Panc1 (cell line): ENCODE measurements around the gene HOTAIR.
A peak's percentile ranks its signal among the peaks of the same experiment; 100 is the strongest.

Experiments used
- POLR2AphosphoS5 ChIP-seq: IDR thresholded peaks from 2 replicates; pipeline ENCODE4 v1.6.1; 2012; ENCODE audit warnings: mild to moderate bottlenecking, low read depth, low read length, moderate library complexity
- SIN3A ChIP-seq: IDR thresholded peaks from 2 replicates; pipeline ENCODE4 v1.6.1; 2012; ENCODE audit warnings: low read depth, mild to moderate bottlenecking, low read length, moderate library complexity, borderline replicate concordance; ENCODE audit not compliant: insufficient read depth
- TF ChIP-seq, protein P1 (sequence below): fragments of 450-650 bp; IDR thresholded peaks from 2 replicates; pipeline ENCODE4 v1.5.1; 2017; ENCODE audit warnings: mild to moderate bottlenecking
- TF ChIP-seq, protein P2 (sequence below), 2 experiments: IDR thresholded peaks; 2 replicates each; pipeline ENCODE4 v1.6.1; 2011 to 2012; ENCODE audit warnings: low read depth in 2 of 2, control low read depth in 1 of 2, low read length in 1 of 2, mild to moderate bottlenecking in 1 of 2, moderate library complexity in 1 of 2; ENCODE audit not compliant: insufficient read depth in 1 of 2

DNA sequence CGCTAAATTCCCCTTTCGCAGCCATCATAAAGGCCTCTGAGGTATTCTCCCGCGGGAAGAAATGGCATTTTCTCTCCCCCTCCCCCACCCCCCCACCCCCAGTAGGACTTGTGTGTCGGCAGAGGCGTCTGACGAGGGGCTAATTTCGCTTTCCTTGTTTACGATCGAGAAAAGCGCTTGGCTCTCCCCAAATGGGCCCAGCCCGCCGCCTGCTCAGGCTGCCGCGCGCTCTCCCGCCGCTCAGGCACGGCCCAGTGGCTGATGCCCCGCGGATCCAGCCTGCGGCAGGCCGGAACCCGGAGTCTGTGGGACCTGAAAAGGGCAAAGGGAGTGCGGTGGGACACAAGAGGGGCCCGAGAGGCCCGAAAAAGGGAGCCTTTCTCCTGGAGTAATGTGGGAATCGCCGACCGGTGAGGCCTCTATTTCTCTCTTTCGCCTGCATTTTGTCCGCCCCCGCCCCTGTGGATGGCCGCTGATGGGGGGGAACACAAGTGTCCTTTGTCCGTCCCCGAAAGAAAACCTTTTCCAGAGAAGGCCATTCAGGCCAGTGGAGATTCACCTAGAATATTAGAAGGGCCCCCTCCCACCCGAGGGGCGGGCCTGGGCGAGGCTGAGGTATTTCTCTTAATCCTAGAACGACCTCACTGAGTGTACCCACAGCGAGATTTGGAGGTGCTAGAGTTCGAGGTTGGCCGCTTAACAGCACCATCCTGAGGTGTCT, 44.5 kb upstream of the HOTAIR start:
- TF ChIP-seq, protein P1, sequence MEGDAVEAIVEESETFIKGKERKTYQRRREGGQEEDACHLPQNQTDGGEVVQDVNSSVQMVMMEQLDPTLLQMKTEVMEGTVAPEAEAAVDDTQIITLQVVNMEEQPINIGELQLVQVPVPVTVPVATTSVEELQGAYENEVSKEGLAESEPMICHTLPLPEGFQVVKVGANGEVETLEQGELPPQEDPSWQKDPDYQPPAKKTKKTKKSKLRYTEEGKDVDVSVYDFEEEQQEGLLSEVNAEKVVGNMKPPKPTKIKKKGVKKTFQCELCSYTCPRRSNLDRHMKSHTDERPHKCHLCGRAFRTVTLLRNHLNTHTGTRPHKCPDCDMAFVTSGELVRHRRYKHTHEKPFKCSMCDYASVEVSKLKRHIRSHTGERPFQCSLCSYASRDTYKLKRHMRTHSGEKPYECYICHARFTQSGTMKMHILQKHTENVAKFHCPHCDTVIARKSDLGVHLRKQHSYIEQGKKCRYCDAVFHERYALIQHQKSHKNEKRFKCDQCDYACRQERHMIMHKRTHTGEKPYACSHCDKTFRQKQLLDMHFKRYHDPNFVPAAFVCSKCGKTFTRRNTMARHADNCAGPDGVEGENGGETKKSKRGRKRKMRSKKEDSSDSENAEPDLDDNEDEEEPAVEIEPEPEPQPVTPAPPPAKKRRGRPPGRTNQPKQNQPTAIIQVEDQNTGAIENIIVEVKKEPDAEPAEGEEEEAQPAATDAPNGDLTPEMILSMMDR: no peak
- TF ChIP-seq SIN3A (no peak), POLR2AphosphoS5 (peak; percentile 68; the same call in 1 of the 2 replicates)
- TF ChIP-seq, protein P2, sequence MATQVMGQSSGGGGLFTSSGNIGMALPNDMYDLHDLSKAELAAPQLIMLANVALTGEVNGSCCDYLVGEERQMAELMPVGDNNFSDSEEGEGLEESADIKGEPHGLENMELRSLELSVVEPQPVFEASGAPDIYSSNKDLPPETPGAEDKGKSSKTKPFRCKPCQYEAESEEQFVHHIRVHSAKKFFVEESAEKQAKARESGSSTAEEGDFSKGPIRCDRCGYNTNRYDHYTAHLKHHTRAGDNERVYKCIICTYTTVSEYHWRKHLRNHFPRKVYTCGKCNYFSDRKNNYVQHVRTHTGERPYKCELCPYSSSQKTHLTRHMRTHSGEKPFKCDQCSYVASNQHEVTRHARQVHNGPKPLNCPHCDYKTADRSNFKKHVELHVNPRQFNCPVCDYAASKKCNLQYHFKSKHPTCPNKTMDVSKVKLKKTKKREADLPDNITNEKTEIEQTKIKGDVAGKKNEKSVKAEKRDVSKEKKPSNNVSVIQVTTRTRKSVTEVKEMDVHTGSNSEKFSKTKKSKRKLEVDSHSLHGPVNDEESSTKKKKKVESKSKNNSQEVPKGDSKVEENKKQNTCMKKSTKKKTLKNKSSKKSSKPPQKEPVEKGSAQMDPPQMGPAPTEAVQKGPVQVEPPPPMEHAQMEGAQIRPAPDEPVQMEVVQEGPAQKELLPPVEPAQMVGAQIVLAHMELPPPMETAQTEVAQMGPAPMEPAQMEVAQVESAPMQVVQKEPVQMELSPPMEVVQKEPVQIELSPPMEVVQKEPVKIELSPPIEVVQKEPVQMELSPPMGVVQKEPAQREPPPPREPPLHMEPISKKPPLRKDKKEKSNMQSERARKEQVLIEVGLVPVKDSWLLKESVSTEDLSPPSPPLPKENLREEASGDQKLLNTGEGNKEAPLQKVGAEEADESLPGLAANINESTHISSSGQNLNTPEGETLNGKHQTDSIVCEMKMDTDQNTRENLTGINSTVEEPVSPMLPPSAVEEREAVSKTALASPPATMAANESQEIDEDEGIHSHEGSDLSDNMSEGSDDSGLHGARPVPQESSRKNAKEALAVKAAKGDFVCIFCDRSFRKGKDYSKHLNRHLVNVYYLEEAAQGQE (IDR thresholded peaks at IDR 0.05; ENCODE audit: insufficient read depth in 1 of 2, low read depth in 2 of 2, low read length in 1 of 2): no peak
